IgD-negative memory B cell (primary cell): ENCODE results near the gene ZNF732. TPM values are rescaled to one million over a fixed set of nuclear protein-coding genes. Genes with fewer than 3 reads are reported as not detected.
"Not testable (repeated sequence)": the region's sequence is repeated elsewhere in the genome, so short reads cannot be mapped to it uniquely, and the experiment has no call there.

Experiments used
- H3K27ac Mint-ChIP-seq, 3 donors: one replicate each; pipeline ENCODE4 v1.8.0; 2020 to 2022; ENCODE audit warnings: mild to moderate bottlenecking in 3 of 3, mixed read lengths in 3 of 3, moderate library complexity in 1 of 3
- H3K27me3 Mint-ChIP-seq: one replicate; pipeline ENCODE4 v1.8.0; 2021; ENCODE audit warnings: mixed read lengths
- H3K36me3 Mint-ChIP-seq: one replicate; pipeline ENCODE4 v1.8.0; 2020; ENCODE audit warnings: mild to moderate bottlenecking, mixed read lengths
- H3K4me1 Mint-ChIP-seq, 3 donors: one replicate each; pipeline ENCODE4 v1.8.0; 2020 to 2022; ENCODE audit warnings: mixed read lengths in 3 of 3, mild to moderate bottlenecking in 1 of 3
- H3K4me3 Mint-ChIP-seq, 4 donors: one replicate each; pipeline ENCODE4 v1.8.0; 2020 to 2022; ENCODE audit warnings: mild to moderate bottlenecking in 4 of 4, mixed read lengths in 4 of 4, moderate library complexity in 3 of 4
- H3K9me3 Mint-ChIP-seq, 3 donors: one replicate each; pipeline ENCODE4 v1.8.0; 2020 to 2021; ENCODE audit warnings: mixed read lengths in 3 of 3, mild to moderate bottlenecking in 1 of 3
- polyA plus RNA-seq: library from polyadenylated mRNA; unstranded; fragments of 300-500 nt; fragmentation: Illumina TruSeq; gene quantifications from one replicate; pipeline ENCODE4 v1.2.3, GENCODE V29; 2021

The ZNF732 gene
- polyA plus RNA-seq, 1 donor from 2014 or later, result 0.16 TPM

DNA sequence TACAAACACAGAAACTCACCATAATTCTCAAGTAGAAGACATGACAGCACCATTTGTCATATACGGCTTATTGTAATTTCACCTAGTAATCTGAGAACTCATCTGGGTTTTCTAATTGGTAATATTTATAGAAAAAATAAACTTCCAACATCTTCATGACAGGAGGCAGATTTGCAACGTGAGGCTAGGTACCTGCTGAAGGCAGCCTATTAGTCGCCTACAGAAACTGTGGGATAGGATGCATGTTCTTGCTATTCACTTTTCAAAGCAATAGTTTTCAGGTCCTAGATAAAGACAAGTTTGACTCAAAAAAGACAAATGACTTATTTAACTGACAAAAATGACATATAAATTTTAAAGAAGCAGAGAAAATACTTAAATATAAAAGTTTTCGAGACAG lies 2.9 kb downstream of the ZNF732 start:
- Mint-ChIP-seq H3K4me1 (peaks cover 5 to 11% (median 6%) of the 10 kb centered on the region in 3 donors), H3K27me3 (peaks cover 1% of the 10 kb centered on the region), H3K36me3 (peaks cover 6% of the 10 kb centered on the region), H3K4me3 (no peak overlapping the region), H3K27ac (no peak overlapping the region), H3K9me3 (peaks cover 5 to 30% (median 27%) of the 10 kb centered on the region in 3 donors)

DNA sequence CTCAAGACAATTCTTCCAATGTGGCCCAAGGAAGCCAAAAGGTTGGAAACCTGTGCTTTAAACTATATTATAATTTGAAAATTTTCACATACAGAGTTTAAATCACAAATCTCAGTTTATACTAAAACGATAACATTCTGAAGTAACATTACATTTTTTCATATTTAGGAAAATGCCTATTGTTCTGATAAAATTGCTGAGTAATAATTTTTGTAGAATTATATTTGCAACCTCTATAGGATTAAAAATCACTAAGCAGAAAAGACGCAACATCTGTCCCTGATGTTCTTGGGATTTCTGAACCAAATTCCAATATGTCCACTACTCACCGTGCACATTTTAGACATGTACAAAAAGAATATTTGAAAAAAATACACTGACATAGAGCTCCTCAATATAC lies 10.5 kb downstream of the ZNF732 start:
- Mint-ChIP-seq H3K36me3 (peaks cover 2% of the 10 kb centered on the region), H3K9me3 (peaks cover 9 to 27% (median 14%) of the 10 kb centered on the region in 3 donors), H3K27ac (no peak overlapping the region), H3K4me3 (no peak overlapping the region), H3K4me1 (no peaks in the 10 kb centered on the region), H3K27me3 (no peaks in the 10 kb centered on the region)

DNA sequence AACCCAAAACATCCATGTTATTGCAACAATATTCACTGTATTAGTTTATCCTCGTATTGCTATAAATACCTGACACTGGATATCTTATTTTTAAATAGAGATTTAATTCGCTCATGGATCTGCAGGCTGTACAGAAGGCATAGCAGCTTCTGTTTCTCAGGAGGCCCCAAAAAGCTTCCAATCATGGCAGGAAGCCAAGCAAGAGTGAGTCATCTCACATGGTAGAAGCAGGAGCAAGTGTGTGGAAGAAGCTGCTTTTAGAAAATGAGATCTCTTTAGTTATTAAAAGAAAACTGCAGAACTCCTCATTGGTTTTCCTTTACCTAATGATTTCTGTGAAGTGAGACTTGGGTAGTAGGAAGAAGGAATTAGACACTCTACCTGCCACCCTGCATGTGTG lies 16.4 kb downstream of the ZNF732 start:
- no peak overlapping the region for H3K27ac Mint-ChIP-seq
- no peaks in the 10 kb centered on the region for H3K4me1 Mint-ChIP-seq
- no peaks in the 10 kb centered on the region for H3K27me3 Mint-ChIP-seq
- no peak overlapping the region for H3K4me3 Mint-ChIP-seq
- H3K36me3 Mint-ChIP-seq, result peaks cover 4% of the 10 kb centered on the region
- H3K9me3 Mint-ChIP-seq, result peaks cover 14 to 28% (median 25%) of the 10 kb centered on the region in 3 donors

DNA sequence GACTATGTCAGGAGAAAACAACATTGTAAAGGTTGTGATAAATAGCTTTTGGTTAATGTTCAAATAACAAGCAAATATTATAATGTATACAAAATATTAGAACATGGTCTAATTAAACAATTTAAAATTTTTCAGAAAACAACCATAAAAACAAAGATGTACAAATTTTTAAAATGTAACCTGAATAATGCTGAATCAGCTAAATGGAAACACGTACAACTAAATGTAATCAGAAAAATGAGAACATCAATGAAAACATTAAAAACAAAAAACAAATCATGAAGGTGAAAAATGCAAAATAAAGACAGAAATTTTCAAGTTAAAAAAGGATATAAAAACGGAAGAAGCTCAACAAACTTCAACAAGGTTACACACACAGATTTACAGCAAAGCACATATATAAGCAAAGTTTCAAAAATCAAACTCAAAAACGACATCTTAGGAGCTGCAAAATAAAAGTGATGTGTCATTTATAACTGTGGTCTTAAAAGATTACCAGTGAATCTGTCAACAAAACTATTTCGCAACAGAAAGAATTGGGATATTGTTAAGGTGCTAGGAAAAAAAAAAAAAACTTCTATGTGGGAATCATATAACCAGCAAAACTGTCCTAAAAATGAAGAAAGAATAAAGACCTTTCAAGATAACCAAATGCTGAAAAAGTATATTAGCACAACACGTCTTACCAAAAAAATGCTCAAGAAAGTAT lies 31.8 kb downstream of the ZNF732 start:
- Mint-ChIP-seq H3K36me3 (peaks cover 6% of the 10 kb centered on the region), H3K9me3 (peaks cover 21 to 60% (median 51%) of the 10 kb centered on the region in 3 donors), H3K4me3 (peak overlapping the region in 2 of 4 donors; percentile 17 to 20), H3K27me3 (no peaks in the 10 kb centered on the region), H3K27ac (no peak overlapping the region), H3K4me1 (no peaks in the 10 kb centered on the region)

DNA sequence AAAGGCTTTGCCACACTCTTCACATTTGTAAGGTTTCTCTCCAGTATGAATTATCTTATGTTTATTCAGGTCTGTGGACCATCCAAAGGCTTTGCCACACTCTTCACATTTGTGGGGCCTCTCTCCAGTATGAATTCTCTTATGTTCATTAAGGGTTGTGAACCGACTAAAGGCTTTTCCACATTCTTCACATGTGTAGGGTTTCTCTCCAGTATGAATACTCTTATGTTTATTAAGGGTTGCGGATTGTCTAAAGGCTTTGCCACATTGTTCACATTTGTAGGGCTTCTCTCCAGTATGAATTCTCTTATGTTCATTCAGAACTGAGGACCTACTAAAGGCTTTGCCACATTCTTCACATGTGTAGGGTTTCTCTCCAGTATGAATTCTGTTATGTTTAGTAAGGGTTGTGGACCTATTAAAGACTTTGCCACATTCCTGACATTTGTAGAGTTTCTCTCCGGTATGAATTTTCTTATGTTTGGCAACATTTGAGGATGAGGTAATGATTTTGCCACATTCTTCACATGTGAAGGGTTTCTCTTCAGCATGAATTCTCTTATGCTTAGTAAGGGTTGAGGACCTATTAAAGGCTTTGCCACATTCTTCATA lies 33.7 kb downstream of the ZNF732 start:
- Mint-ChIP-seq H3K4me3 (no peak overlapping the region), H3K4me1 (no peaks in the 10 kb centered on the region), H3K27ac (no peak overlapping the region), H3K27me3 (no peaks in the 10 kb centered on the region), H3K9me3 (peaks cover 21 to 45% (median 39%) of the 10 kb centered on the region in 3 donors), H3K36me3 (peaks cover 3% of the 10 kb centered on the region)

DNA sequence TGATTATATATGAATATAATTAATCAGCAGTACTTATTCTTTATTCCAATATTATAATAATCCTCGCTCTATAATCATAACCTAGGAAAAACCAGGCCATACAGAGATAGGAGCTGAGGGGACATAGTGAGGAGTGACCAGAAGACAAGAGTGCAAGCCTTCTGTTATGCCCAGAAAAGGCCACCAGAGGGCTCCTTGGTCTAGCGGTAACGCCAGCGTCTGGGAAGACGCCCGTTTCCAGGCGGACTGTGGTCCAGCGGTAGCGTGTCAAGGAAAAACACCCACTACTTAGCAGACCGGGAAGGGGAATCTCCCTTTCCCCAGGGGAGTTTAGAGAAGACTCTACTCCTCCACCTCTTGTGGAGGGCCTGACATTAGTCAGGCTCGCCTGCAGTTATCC lies 46.0 kb downstream of the ZNF732 start:
- H3K4me1 Mint-ChIP-seq, H3K27ac Mint-ChIP-seq, H3K4me3 Mint-ChIP-seq, H3K27me3 Mint-ChIP-seq: not testable (repeated sequence)
- Mint-ChIP-seq H3K9me3 (peaks cover 19 to 42% (median 40%) of the 10 kb centered on the region in 3 donors), H3K36me3 (peaks cover 10% of the 10 kb centered on the region)

DNA sequence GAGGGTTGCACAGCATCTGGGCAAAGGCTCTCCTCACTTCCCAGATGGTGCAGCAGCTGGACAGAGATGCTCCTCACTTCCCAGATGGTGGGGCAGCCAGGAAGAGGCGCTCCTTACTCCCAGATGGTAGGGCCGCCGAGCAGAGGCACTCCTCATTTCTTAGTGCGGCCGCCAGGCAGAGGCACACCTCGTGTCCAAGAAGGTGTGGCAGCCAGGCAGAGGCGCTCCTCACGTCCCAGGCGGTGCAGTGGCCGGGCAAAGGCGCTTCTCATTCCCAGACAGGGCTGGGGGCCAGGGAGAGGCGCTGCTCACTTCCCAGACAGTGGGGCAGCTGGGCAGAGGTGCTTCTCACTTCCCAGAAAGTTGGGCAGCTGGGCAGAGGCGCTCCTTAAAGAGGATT lies 48.8 kb downstream of the ZNF732 start:
- Mint-ChIP-seq H3K36me3 (peaks cover 2% of the 10 kb centered on the region), H3K4me1 (no peaks in the 10 kb centered on the region), H3K4me3 (no peak overlapping the region), H3K27ac (no peak overlapping the region), H3K27me3 (no peaks in the 10 kb centered on the region), H3K9me3 (peaks cover 14 to 46% (median 44%) of the 10 kb centered on the region in 3 donors)

DNA sequence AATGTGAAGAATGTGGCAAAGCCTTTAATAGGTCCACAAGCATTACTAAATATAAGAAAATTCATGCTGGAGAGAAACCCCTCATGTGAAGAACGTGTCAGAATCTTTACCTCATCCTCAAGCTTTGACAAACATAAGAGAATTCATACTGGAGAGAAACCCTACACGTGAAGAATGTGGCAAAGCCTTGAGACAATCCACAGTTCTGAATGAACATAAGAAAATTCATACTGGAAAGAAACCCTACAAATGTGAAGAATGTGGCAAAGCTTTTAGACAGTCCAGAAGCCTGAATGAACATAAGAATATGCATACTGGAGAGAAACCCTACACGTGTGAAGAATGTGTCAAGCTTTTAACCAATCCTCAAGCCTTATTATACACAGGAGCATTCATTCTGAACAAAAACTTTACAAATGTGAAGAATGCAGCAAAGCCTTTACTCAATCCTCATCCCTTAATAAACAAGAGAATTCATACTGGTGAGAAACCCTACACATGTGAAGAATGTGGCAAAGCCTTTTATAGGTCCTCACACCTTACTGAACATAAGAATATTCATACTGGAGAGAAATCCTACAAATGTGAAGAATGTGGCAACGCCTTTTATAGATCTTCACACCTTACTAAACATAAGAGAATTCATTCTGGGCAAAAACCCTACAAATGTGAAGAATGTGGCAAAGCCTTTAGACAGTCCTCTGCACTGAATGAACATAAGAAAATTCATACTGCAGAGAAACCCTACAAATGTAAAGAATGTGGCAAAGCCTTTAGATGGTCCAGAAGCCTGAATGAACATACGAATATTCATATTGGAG lies 51.1 kb downstream of the ZNF732 start:
- Mint-ChIP-seq H3K36me3 (peaks cover 3% of the 10 kb centered on the region), H3K9me3 (peaks cover 8 to 41% (median 37%) of the 10 kb centered on the region in 3 donors), H3K27ac (no peak overlapping the region), H3K27me3 (no peaks in the 10 kb centered on the region), H3K4me1 (no peaks in the 10 kb centered on the region), H3K4me3 (no peak overlapping the region)

DNA sequence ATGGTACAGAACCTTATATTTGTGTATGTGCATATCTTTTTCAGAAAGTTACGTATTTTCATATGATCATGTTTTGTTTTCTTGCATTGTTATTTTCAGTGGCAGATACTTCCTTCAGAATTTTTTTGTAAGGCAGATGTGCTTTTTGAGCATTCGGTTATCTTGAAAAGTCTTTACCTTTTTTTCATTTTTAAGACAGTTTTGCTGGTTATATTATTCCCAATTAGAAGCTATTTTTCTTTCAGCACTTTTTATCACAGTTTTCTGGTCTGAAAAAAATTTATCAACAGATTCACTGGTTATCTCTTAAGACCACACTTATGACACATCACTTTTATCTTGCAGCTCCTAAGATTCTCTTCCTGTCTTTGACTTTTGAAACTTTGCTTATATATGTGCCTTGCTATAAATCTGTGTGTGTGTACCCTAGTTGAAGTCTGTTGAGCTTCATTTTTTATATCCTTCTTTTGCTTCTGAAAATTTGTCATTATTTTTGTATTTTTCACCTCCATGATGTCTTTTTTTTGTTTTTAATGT lies 53.1 kb downstream of the ZNF732 start:
- Mint-ChIP-seq H3K9me3 (peaks cover 11 to 52% (median 33%) of the 10 kb centered on the region in 3 donors), H3K4me1 (no peaks in the 10 kb centered on the region), H3K36me3 (peaks cover 3% of the 10 kb centered on the region), H3K27me3 (no peaks in the 10 kb centered on the region), H3K27ac (no peak overlapping the region), H3K4me3 (peak overlapping the region in 1 of 4 donors; percentile 67)

DNA sequence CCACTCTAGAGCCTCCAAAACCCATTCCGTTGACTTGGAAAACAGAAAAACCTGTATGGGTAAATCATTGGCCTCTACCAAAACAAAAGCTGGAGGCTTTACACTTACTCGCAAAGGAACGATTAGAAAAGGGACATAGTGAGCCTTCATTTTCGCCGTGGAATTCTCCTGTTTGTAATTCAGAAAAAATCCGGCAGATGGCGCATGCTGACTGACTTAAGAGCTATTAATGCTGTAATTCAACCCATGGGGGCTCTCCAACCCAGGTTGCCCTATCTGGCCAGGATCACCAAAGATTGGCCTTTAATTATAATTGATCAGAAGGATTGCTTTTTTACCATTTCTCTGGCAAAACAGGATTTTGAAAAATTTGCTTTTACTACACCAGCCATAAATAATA lies 60.8 kb downstream of the ZNF732 start:
- Mint-ChIP-seq H3K27me3 (no peaks in the 10 kb centered on the region), H3K4me3 (no peak overlapping the region), H3K4me1 (peaks cover 0 to 10% (median 10%) of the 10 kb centered on the region in 3 donors), H3K36me3 (peaks cover under 1% of the 10 kb centered on the region), H3K27ac (peak overlapping the region in 1 of 3 donors; percentile 6), H3K9me3 (peaks cover 3 to 12% (median 9%) of the 10 kb centered on the region in 3 donors)

DNA sequence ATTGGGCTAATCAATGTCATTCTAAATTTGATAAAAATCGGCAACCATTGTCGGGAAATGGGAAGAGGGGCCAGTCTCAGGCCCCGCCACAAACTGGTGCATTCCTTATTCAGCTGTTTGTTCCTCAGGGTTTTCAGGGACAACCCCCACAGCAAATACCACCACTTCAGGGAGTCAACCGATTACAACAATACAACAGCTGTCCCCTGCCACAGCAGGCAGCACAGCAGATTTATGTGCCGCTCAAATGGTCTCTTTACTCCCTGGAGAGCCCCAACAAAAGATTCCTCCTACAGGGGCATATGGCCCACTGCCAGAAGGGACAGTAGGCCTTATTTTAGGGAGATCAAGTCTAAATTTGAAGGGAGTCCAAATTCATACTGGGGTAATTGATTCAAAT lies 61.8 kb downstream of the ZNF732 start:
- Mint-ChIP-seq H3K4me3 (peak overlapping the region in 1 of 4 donors; percentile 22), H3K27ac (no peak overlapping the region), H3K36me3 (no peaks in the 10 kb centered on the region), H3K4me1 (peaks cover 0 to 10% (median 10%) of the 10 kb centered on the region in 3 donors), H3K9me3 (peaks cover under 1 to 7% (median 4%) of the 10 kb centered on the region in 3 donors), H3K27me3 (no peaks in the 10 kb centered on the region)

DNA sequence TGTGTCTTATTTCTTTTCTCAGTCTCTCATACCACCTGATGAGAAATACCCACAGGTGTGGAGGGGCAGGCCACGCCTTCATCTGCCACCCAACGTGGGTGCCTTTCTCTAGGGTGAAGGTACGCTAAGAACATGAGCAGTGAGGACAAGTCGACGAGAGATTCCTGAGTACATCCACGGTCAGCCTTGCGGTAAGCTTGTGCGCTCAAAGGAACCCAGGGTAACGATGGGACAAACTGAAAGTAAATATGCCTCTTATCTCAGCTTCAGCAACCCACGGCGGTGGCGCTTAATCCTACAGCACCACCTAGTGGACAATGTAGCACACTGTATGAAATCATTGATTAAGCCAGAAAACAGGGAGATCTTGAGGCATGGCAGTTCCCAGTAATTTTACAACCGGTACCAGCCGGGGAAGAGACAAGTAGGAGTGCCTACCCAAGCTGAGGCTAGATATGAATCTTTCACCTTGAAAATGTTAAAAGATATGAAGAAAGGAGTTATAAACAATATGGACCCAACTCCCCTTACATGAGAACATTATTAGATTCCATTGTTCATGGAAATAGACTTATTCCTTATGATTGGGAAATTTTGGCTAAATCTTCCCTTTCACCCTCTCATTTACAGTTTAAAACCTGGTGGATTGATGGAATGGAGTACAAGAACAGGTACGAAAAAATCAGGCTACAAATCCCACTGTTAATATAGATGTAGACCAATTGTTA lies 63.0 kb downstream of the ZNF732 start:
- H3K36me3 Mint-ChIP-seq, result no peaks in the 10 kb centered on the region
- peak overlapping the region; percentile 54 to 96 (median 90) for H3K4me3 Mint-ChIP-seq

DNA sequence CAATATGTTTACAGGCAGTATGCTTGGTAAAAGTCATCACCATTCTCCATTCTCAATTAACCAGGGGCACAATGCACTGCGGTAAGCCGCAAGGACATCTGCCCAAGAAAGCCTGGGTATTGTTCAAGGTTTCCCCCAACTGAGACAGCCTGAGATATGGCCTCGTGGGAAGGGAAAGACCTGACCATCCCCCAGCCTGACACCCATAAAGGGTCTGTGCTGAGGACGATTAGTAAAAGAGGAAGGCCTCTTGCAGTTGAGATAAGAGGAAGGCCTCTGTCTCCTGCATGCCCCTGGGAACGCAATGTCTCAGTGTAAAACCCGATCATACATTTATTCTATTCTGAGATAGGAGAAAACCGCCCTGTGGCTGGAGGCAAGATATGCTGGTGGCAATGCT lies 63.9 kb downstream of the ZNF732 start:
- H3K27me3 Mint-ChIP-seq, H3K9me3 Mint-ChIP-seq, H3K36me3 Mint-ChIP-seq: not testable (repeated sequence)
- peaks cover 0 to 10% (median 10%) of the 10 kb centered on the region in 3 donors for H3K4me1 Mint-ChIP-seq
- peak overlapping the region in 3 of 4 donors; percentile 34 to 96 (median 84) for H3K4me3 Mint-ChIP-seq
- H3K27ac Mint-ChIP-seq, result peak overlapping the region in 2 of 3 donors; percentile 47 to 84

More for the DNA sequence above, 63.0 kb downstream of the ZNF732 start:
- peaks cover 0 to 10% (median 0%) of the 10 kb centered on the region in 3 donors for H3K9me3 Mint-ChIP-seq
- H3K4me1 Mint-ChIP-seq, result peaks cover 0 to 10% (median 10%) of the 10 kb centered on the region in 3 donors
- H3K27me3 Mint-ChIP-seq, result no peaks in the 10 kb centered on the region
- peak overlapping the region in 1 of 3 donors; percentile 47 for H3K27ac Mint-ChIP-seq

DNA sequence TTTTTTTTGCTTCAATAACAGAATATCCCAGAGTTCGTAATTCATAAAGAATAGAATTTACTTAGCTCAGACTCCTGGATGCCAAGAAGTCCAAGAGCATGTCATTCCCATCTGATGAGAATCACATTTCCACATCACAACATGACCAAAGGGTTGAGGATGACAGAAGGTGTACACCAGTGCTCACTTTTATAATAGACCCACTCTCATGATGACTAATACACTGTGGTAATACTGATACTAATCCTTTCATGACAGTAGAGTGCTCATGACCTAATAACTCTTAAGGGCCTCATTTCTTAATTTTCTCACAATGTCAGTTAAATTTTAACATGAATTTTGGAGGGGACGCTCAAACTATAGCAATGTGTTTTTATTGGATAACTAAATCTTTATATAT lies 69.2 kb downstream of the ZNF732 start:
- H3K4me1 Mint-ChIP-seq, result no peaks in the 10 kb centered on the region
- H3K27me3 Mint-ChIP-seq, result no peaks in the 10 kb centered on the region
- H3K4me3 Mint-ChIP-seq, result no peak overlapping the region
- H3K36me3 Mint-ChIP-seq, result peaks cover 5% of the 10 kb centered on the region
- H3K9me3 Mint-ChIP-seq, result peaks cover 2 to 11% (median 11%) of the 10 kb centered on the region in 3 donors
- H3K27ac Mint-ChIP-seq, result no peak overlapping the region
